Keratinocyte (primary cell): ENCODE measurements around the gene KLHL5. TPM values are rescaled to one million over a fixed set of nuclear protein-coding genes. Genes with fewer than 3 reads are reported as not detected.

Experiments used
- DNase-seq: peaks from one replicate; pipeline ENCODE4 v3.0.0-alpha.2; 2011; ENCODE audit warnings: low read depth, missing footprints, low spot score
- FAIRE-seq: peaks from 2 replicates; lab custom pipeline; 2011; peaks lifted over from hg19 to GRCh38; lab: Jason Lieb, UNC
- H2AFZ ChIP-seq: 2 replicates; pipeline ENCODE4 v1.6.0; 2012; ENCODE audit warnings: low read length, control low read depth, inconsistent platforms; ENCODE audit not compliant: control insufficient read depth
- H3K27ac ChIP-seq: 2 replicates; pipeline ENCODE4 v1.5.1; 2011; ENCODE audit warnings: low read length; ENCODE audit not compliant: control insufficient read depth, insufficient read depth
- H3K27me3 ChIP-seq: 3 replicates; pipeline ENCODE4 v1.6.0; 2011; ENCODE audit warnings: low read length; ENCODE audit not compliant: control insufficient read depth, insufficient read depth; ENCODE audit errors: extremely low read depth
- H3K36me3 ChIP-seq, 2 experiments: 2 replicates in 1 of 2; 3 replicates in 1 of 2; pipeline ENCODE4 v1.5.1; 2011; ENCODE audit warnings: low read length in 2 of 2, mild to moderate bottlenecking in 1 of 2; ENCODE audit not compliant: control insufficient read depth in 2 of 2, insufficient read depth in 2 of 2; ENCODE audit errors: extremely low read depth in 1 of 2
- H3K4me1 ChIP-seq: 3 replicates; pipeline ENCODE4 v1.5.1; 2011; ENCODE audit warnings: low read length; ENCODE audit not compliant: control insufficient read depth, insufficient read depth; ENCODE audit errors: extremely low read depth
- H3K4me2 ChIP-seq: 3 replicates; pipeline ENCODE4 v1.6.0; 2011; ENCODE audit warnings: low read depth, low read length; ENCODE audit not compliant: control insufficient read depth, insufficient read depth; ENCODE audit errors: extremely low read depth
- H3K4me3 ChIP-seq, 3 experiments: fragments of 200-600 bp in 1 of 3; sonication (generic) in 1 of 3; 2 replicates in 2 of 3; 3 replicates in 1 of 3; pipeline ENCODE4 v1.5.1; 2011 to 2016; ENCODE audit warnings: low read length in 3 of 3, mild to moderate bottlenecking in 3 of 3, control low read depth in 2 of 3, inconsistent platforms in 1 of 3, low read depth in 1 of 3, mixed read lengths in 1 of 3, mixed run types in 1 of 3, moderate library complexity in 1 of 3; ENCODE audit not compliant: control insufficient read depth in 2 of 3, insufficient read depth in 2 of 3; ENCODE audit errors: extremely low read depth in 1 of 3
- H3K79me2 ChIP-seq: 2 replicates; pipeline ENCODE4 v1.6.0; 2012; ENCODE audit warnings: low read length; ENCODE audit not compliant: control insufficient read depth, insufficient read depth
- H3K9ac ChIP-seq: 3 replicates; pipeline ENCODE4 v1.6.0; 2011; ENCODE audit warnings: low read length; ENCODE audit not compliant: control insufficient read depth, insufficient read depth; ENCODE audit errors: extremely low read depth
- H3K9me1 ChIP-seq: 3 replicates; pipeline ENCODE4 v1.6.0; 2011; ENCODE audit warnings: low read length; ENCODE audit not compliant: control insufficient read depth, insufficient read depth; ENCODE audit errors: extremely low read depth
- H3K9me3 ChIP-seq: 2 replicates; pipeline ENCODE4 v1.5.1; 2012; ENCODE audit warnings: low read depth, low read length; ENCODE audit not compliant: control insufficient read depth
- H4K20me1 ChIP-seq: 3 replicates; pipeline ENCODE4 v1.6.0; 2011; ENCODE audit warnings: low read length; ENCODE audit not compliant: control insufficient read depth, insufficient read depth; ENCODE audit errors: extremely low read depth
- EZH2 ChIP-seq: IDR thresholded peaks from one replicate; pipeline ENCODE4 v1.6.1; 2012; ENCODE audit warnings: inconsistent platforms, mild to moderate bottlenecking, low read length, moderate library complexity
- dilution Hi-C: fragments of 300-500 bp; cut with MboI; formaldehyde crosslinking; loops from one replicate; pipeline ENCODE4 v1.7.0; 2020; ENCODE audit warnings: low sequenced_read_pairs; ENCODE audit not compliant: extremely low pct_ligation_motif_present
- polyA plus RNA-seq, 5 experiments: library from polyadenylated mRNA; depleted of rRNA in 3 of 5; stranded (reverse) in 3 of 5; stranded (forward) in 1 of 5; unstranded in 1 of 5; fragments of >200 nt; gene quantifications; 1 replicate in 1 of 5; 2 replicates in 3 of 5; 3 replicates in 1 of 5; pipeline versions ENCODE4 v1.2.1 to v1.2.3, GENCODE V29; 2011 to 2012; ENCODE audit warnings: missing spikeins in 2 of 5, low read depth in 1 of 5, low replicate concordance in 1 of 5
- TF ChIP-seq, protein P1 (sequence below), 3 experiments: IDR thresholded peaks in 1 of 3; conservative IDR thresholded peaks in 1 of 3; optimal IDR thresholded peaks in 1 of 3; 2 replicates in 2 of 3; 3 replicates in 1 of 3; pipeline versions ENCODE3 to v1.5.1; 2011; ENCODE audit warnings: low read length in 3 of 3, mild to moderate bottlenecking in 3 of 3, moderate library complexity in 2 of 3, control low read depth in 1 of 3, inconsistent platforms in 1 of 3; ENCODE audit not compliant: insufficient read depth in 2 of 3; ENCODE audit errors: extremely low read depth in 1 of 3

The KLHL5 gene
- polyA plus RNA-seq, 1 donor (not counting 4 experiments of a cell fraction or from before 2014, with no cell fraction given) = 25.4 TPM

DNA sequence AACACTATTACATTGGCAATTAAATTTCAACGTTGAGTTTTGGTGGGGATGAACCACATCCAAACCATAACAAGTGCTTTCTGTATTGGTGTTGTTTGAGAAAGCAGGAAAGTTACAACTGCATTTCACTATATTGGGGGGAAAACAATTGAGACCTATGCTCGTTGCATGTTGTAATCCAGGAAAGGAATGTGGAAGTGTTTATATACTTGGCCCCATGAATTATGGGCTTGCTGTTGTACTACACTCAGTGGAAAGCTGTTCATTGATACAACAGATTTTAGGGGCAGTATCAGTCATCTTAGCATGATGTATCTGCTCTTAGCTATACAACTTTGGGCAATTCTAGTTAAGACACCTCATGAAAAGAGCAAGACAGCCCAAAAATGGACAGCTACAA lies 52.4 kb downstream of the KLHL5 start:
- Histone ChIP-seq H3K27ac (no peak overlapping the region), H3K36me3 (peaks cover 4 to 7% of the 10 kb centered on the region in 2 experiments), H3K27me3 (no peaks in the 10 kb centered on the region), H3K9me1 (no peaks in the 10 kb centered on the region), H2AFZ (no peak overlapping the region), H3K4me3 (no peak overlapping the region), H3K9ac (no peak overlapping the region), H3K9me3 (no peaks in the 10 kb centered on the region), H3K4me2 (no peak overlapping the region), H3K4me1 (no peaks in the 10 kb centered on the region), H4K20me1 (no peaks in the 10 kb centered on the region), H3K79me2 (no peaks in the 10 kb centered on the region)
- FAIRE-seq = no peak
- dilution Hi-C loops = no loop called here
- no peak for DNase-seq
- TF ChIP-seq, protein P1, sequence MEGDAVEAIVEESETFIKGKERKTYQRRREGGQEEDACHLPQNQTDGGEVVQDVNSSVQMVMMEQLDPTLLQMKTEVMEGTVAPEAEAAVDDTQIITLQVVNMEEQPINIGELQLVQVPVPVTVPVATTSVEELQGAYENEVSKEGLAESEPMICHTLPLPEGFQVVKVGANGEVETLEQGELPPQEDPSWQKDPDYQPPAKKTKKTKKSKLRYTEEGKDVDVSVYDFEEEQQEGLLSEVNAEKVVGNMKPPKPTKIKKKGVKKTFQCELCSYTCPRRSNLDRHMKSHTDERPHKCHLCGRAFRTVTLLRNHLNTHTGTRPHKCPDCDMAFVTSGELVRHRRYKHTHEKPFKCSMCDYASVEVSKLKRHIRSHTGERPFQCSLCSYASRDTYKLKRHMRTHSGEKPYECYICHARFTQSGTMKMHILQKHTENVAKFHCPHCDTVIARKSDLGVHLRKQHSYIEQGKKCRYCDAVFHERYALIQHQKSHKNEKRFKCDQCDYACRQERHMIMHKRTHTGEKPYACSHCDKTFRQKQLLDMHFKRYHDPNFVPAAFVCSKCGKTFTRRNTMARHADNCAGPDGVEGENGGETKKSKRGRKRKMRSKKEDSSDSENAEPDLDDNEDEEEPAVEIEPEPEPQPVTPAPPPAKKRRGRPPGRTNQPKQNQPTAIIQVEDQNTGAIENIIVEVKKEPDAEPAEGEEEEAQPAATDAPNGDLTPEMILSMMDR (optimal IDR thresholded peaks at IDR 0.05 in 1 of 3, IDR thresholded peaks at IDR 0.05 in 1 of 3, conservative IDR thresholded peaks at IDR 0.05 in 1 of 3; ENCODE audit: extremely low read depth in 1 of 3, insufficient read depth in 2 of 3, low read length in 3 of 3) = no peak
- no peak for TF ChIP-seq EZH2

DNA sequence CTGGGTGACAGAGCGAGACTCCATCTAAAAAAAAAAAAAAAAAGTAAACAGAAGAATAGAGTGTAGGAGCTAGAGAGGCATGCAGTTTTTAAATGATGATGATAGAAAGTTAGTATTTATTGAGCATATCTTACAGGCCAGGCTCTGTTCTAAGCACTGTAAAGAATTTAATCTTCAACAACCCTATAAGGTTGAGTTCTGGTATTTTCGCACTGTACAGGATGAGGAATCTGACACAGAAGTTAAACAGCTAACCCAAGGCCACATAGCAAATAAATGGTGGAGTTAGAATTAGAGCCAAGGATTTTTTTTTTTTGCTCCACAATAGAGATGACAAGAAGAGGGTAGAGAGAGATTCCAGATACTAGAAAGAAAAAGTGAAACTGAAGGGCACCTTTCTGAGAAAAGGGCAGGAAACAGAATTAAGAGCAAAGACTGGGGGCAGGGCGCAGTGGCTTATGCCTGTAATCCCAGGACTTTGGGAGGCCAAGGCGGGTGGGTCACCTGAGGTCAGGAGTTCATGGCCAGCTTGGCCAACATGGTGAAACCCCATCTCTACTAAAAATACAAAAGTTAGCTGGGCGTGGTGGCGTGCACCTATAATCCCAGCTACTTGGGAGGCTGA lies 56.1 kb downstream of the KLHL5 start:
- Histone ChIP-seq H3K27me3 (no peaks in the 10 kb centered on the region), H3K4me2 (no peak overlapping the region), H3K9me3 (no peaks in the 10 kb centered on the region), H2AFZ (no peak overlapping the region), H3K9me1 (no peaks in the 10 kb centered on the region), H3K79me2 (no peaks in the 10 kb centered on the region), H4K20me1 (no peaks in the 10 kb centered on the region), H3K27ac (no peak overlapping the region), H3K4me3 (no peak overlapping the region), H3K36me3 (peaks cover 4 to 7% of the 10 kb centered on the region in 2 experiments), H3K4me1 (no peaks in the 10 kb centered on the region), H3K9ac (no peak overlapping the region)
- dilution Hi-C loops = no loop called here
- FAIRE-seq = no peak
- no peak for TF ChIP-seq EZH2
- TF ChIP-seq, protein P1 (optimal IDR thresholded peaks at IDR 0.05 in 1 of 3, IDR thresholded peaks at IDR 0.05 in 1 of 3, conservative IDR thresholded peaks at IDR 0.05 in 1 of 3; ENCODE audit: extremely low read depth in 1 of 3, insufficient read depth in 2 of 3, low read length in 3 of 3) = no peak
- no peak for DNase-seq
